Measurements from ENCODE around the gene PALM. TPM values are rescaled to one million over a fixed set of nuclear protein-coding genes. Genes with fewer than 3 reads are reported as not detected.
"Not testable (repeated sequence)": the region's sequence is repeated elsewhere in the genome, so short reads cannot be mapped to it uniquely, and the experiment has no call there.

The PALM gene
- total and polyA plus RNA-seq, 7 experiments from 2014 or later, result 1.0 TPM; not detected in 6

DNA sequence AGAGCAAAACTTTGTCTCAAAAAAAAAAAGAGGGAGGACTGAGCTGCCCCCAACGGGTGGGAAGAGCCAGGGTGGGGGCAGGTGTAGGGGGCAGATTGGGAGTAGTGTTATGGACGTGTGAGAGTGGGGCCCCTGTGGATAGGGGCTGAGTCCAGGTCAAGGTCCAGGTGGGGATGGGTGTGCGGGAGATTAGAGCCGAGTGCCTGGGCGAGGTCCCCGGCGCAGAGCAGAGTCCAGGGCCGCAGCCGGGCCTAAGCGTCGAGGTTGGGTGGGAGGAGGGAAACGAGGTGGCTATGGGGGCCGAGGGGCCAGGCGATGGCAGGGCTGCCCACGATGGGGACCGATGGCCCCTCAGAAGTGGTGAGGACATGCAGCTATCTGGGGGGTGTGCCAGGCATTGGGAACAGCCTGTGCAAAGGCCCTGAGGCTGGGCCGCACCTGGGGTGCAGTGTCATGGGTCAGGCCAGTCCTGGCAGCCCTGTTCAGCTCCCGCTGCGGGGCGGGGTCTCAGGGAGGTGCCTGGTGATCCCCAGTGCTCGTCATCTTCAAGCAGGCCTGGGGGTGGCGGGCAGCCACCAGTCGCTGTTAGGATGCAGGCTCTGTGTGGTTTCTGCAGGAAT lies 29.9 kb downstream of the PALM start:
- Mint-ChIP-seq H3K36me3 (no peaks in the 10 kb centered on the region), H3K27me3 (peaks cover 0 to 8% (median 0%) of the 10 kb centered on the region in 5 donors), H3K4me3 (no peak overlapping the region), H3K9me3 (peaks cover 0 to 5% (median 0%) of the 10 kb centered on the region in 11 donors), H3K27ac (peak overlapping the region in 1 of 9 donors; percentile 42), H3K4me1 (peaks cover 0 to 7% (median 4%) of the 10 kb centered on the region in 7 donors)
- no peaks in the 10 kb centered on the region for H3K4me1 ChIP-seq (ENCODE audit: control insufficient read depth in 2 of 2, insufficient read depth in 2 of 2, low read length in 2 of 2)
- ChIA-PET CTCF (interaction anchor here (0.7 kb wide), 1 partner anchor 155 kb away, joined by 3 read pairs; no protein-coding TSS in a partner anchor), POLR2A (no interaction called here)
- no peak overlapping the region for H3K27ac ChIP-seq (ENCODE audit: low read depth, low read length)
- H3K9me3 ChIP-seq (ENCODE audit: control insufficient read depth in 2 of 3, low read length in 3 of 3), result no peaks in the 10 kb centered on the region
- DNase-seq (no peak), ATAC-seq (no peak)
- intact Hi-C loops (cut with micrococcal nuclease), result no loop called here
- no peak overlapping the region for H3K4me3 ChIP-seq (ENCODE audit: low read length)
- H3K27me3 ChIP-seq (ENCODE audit: control insufficient read depth in 2 of 2, insufficient read depth in 2 of 2, low read length in 2 of 2), result no peaks in the 10 kb centered on the region
- no peaks in the 10 kb centered on the region for H3K36me3 ChIP-seq (ENCODE audit: control insufficient read depth in 2 of 3, insufficient read depth in 3 of 3, low read length in 3 of 3)

DNA sequence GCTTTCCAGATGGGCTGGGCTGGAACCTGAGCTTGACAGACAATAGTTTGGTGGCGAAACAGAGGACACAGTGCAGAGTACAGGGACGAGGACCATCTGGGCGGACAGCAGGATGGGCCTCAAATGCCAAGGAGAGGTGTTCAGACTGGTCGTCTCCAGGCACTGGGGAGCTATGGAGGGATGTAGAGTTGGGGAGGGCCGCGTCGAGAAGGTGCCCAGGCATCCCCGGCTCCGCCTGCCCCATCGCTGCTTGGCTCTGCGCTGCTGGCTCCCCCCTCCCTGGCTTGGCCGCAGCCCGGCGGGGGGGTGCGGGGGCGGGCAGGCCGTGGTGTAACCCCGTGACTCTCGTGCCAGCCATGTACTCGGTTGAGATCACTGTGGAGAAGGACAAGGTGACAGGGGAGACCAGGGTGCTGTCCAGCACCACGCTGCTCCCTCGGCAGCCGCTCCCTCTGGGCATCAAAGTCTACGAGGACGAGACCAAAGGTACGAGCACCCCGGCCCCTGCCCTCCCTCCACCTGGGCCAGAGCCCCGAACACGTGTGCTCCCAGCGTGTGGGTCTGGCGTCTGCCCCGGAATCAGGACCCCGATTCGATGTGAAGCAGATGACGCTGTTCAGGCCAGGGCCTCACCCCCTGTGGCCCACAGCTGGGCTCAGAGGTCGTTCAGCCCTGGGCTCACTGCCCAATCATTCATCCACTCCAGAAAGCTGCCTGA lies 31.4 kb downstream of the PALM start:
- ATAC-seq, result no peak
- intact Hi-C loops (cut with micrococcal nuclease), result no loop called here
- POLR2A ChIA-PET, result no interaction called here
- no peaks in the 10 kb centered on the region for H3K36me3 ChIP-seq (ENCODE audit: control insufficient read depth in 2 of 3, insufficient read depth in 3 of 3, low read length in 3 of 3)
- no peak overlapping the region for H3K27ac ChIP-seq (ENCODE audit: low read depth, low read length)
- no peaks in the 10 kb centered on the region for H3K27me3 ChIP-seq (ENCODE audit: control insufficient read depth in 2 of 2, insufficient read depth in 2 of 2, low read length in 2 of 2)
- no peak for DNase-seq
- no peak overlapping the region for H3K4me3 ChIP-seq (ENCODE audit: low read length)
- no peaks in the 10 kb centered on the region for H3K9me3 ChIP-seq (ENCODE audit: control insufficient read depth in 2 of 3, low read length in 3 of 3)
- Mint-ChIP-seq H3K9me3 (peaks cover 0 to 12% (median 0%) of the 10 kb centered on the region in 11 donors), H3K36me3 (no peaks in the 10 kb centered on the region), H3K4me1 (no peaks in the 10 kb centered on the region), H3K27me3 (peaks cover 0 to 8% (median 0%) of the 10 kb centered on the region in 5 donors), H3K27ac (no peak overlapping the region), H3K4me3 (no peak overlapping the region)
- no peaks in the 10 kb centered on the region for H3K4me1 ChIP-seq (ENCODE audit: control insufficient read depth in 2 of 2, insufficient read depth in 2 of 2, low read length in 2 of 2)
- CTCF ChIA-PET, result interaction anchor here (0.7 kb wide), 1 partner anchor 229 kb away, joined by 3 read pairs; no protein-coding TSS in a partner anchor

DNA sequence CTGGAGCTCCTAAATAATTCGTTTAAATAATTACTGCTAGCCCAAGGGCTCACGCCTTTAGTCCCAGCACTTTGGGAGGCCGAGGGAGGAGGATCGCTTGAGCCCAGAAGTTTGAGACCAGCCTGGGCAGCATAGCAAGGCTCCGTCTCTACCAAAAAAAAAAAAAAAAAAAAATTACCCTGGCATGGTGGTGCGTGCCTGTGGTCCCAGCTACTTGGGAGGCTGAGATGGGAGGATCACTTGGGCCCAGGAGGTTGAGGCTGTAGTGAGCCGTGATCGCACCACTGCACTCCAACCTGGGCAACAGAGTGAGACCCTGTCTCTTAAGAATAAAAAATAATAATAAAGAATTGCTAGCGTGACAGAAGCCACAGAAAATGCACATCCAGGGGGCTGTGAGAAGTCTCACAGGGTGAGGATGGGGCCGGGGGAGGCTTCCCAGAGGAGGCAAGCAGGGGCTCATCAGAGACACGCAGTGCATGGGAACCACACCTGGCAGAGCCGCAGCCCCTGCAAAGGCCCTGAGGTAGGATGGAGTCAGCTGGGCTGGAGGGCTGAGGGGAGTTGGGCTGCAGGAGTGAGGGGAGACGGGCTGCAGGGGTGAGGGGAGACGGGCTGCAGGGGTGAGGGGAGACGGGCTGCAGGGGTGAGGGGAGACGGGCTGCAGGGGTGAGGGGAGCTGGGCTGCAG lies 32.2 kb downstream of the PALM start:
- intact Hi-C loops (cut with micrococcal nuclease); H3K27me3 Mint-ChIP-seq; H3K27ac Mint-ChIP-seq; H3K4me3 ChIP-seq (ENCODE audit: low read length); CTCF ChIA-PET; H3K4me1 ChIP-seq (ENCODE audit: control insufficient read depth in 2 of 2, insufficient read depth in 2 of 2, low read length in 2 of 2); H3K36me3 Mint-ChIP-seq; ATAC-seq; H3K4me1 Mint-ChIP-seq; DNase-seq; H3K27ac ChIP-seq (ENCODE audit: low read depth, low read length); H3K9me3 ChIP-seq (ENCODE audit: control insufficient read depth in 2 of 3, low read length in 3 of 3); H3K36me3 ChIP-seq (ENCODE audit: control insufficient read depth in 2 of 3, insufficient read depth in 3 of 3, low read length in 3 of 3); H3K27me3 ChIP-seq (ENCODE audit: control insufficient read depth in 2 of 2, insufficient read depth in 2 of 2, low read length in 2 of 2); POLR2A ChIA-PET; H3K4me3 Mint-ChIP-seq: not testable (repeated sequence)
- peaks cover 0 to 12% (median 1%) of the 10 kb centered on the region in 11 donors for H3K9me3 Mint-ChIP-seq

DNA sequence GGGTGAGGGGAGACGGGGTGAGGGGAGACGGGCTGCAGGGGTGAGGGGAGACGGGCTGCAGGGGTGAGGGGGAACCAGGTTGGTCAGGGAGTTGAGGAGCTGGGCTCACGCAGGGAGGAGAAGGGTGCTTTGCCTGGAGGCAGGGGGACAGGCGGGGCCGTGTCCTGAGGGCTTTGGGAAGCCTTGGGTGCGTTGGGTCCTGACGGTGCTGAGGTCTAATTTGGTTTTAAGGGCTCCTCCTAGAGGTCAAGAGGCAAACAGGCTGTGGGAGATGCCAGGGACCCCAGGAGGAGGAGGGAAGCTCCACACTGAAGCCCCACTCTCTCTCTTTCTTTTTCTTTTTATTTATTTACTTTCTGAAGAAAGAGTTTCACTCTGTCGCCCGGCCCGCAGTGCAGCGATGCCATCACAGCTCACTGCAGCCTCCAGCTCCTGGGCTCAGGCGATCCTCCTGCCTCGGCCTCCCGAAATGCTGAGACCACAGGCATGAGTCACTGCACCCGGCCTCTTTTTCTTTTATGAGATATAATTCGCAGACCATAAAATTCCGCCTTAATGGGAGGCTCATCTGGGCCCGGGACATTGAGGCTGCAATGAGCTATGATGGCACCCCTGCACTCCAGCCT lies 32.9 kb downstream of the PALM start:
- H3K27me3 ChIP-seq (ENCODE audit: control insufficient read depth in 2 of 2, insufficient read depth in 2 of 2, low read length in 2 of 2), result no peaks in the 10 kb centered on the region
- intact Hi-C loops (cut with micrococcal nuclease), result no loop called here
- Mint-ChIP-seq H3K36me3 (no peaks in the 10 kb centered on the region), H3K27me3 (peaks cover 0 to 8% (median 0%) of the 10 kb centered on the region in 5 donors), H3K9me3 (peaks cover 0 to 12% (median 3%) of the 10 kb centered on the region in 11 donors), H3K27ac (no peak overlapping the region), H3K4me3 (no peak overlapping the region), H3K4me1 (no peaks in the 10 kb centered on the region)
- H3K4me1 ChIP-seq (ENCODE audit: control insufficient read depth in 2 of 2, insufficient read depth in 2 of 2, low read length in 2 of 2), result no peaks in the 10 kb centered on the region
- ChIA-PET CTCF (no interaction called here), POLR2A (no interaction called here)
- ATAC-seq (peak; percentile 20), DNase-seq (peak in 2 of 9 donors; percentile 16 to 28)
- H3K9me3 ChIP-seq (ENCODE audit: control insufficient read depth in 2 of 3, low read length in 3 of 3), result no peaks in the 10 kb centered on the region
- H3K36me3 ChIP-seq (ENCODE audit: control insufficient read depth in 2 of 3, insufficient read depth in 3 of 3, low read length in 3 of 3), result no peaks in the 10 kb centered on the region
- no peak overlapping the region for H3K27ac ChIP-seq (ENCODE audit: low read depth, low read length)
- H3K4me3 ChIP-seq (ENCODE audit: low read length), result no peak overlapping the region

DNA sequence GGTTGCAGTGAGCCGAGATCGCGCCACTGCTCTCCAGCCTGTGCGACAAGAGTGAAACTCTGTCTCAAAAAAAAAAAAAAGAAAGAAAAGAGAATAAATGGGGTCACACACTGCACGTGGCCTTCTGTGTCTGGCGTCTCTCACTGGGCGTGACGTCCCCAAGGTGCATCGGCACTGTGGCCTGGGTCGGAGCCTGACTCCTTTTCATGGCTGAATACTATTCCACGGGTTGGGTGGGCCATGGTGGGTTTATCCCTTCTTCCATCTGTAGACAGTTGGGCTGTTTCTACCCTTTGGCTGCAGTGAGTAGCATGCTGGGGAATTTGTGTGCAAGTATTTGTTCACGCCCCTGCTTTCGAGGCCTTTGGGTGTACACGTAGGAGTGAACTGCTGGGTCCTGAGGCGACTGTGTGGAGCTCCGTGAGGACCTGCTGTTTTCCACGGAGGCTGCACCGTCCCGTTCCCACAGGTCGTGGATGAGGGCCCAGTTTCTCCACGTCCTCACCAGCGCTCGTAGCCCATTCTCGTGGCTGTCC lies 33.9 kb downstream of the PALM start:
- Histone ChIP-seq H3K27me3 (ENCODE audit: control insufficient read depth in 2 of 2, insufficient read depth in 2 of 2, low read length in 2 of 2) (no peaks in the 10 kb centered on the region), H3K4me1 (ENCODE audit: control insufficient read depth in 2 of 2, insufficient read depth in 2 of 2, low read length in 2 of 2) (no peaks in the 10 kb centered on the region), H3K9me3 (ENCODE audit: control insufficient read depth in 2 of 3, low read length in 3 of 3) (peaks cover 0 to 6% (median 0%) of the 10 kb centered on the region in 3 experiments), H3K27ac (ENCODE audit: low read depth, low read length) (no peak overlapping the region), H3K4me3 (ENCODE audit: low read length) (no peak overlapping the region), H3K36me3 (ENCODE audit: control insufficient read depth in 2 of 3, insufficient read depth in 3 of 3, low read length in 3 of 3) (no peaks in the 10 kb centered on the region)
- Mint-ChIP-seq H3K27ac (no peak overlapping the region), H3K36me3 (no peaks in the 10 kb centered on the region), H3K27me3 (peaks cover 0 to 7% (median 0%) of the 10 kb centered on the region in 5 donors), H3K4me1 (no peaks in the 10 kb centered on the region), H3K4me3 (no peak overlapping the region), H3K9me3 (peaks cover 0 to 12% (median 3%) of the 10 kb centered on the region in 11 donors)
- intact Hi-C loops (cut with micrococcal nuclease), result no loop called here
- ChIA-PET POLR2A (no interaction called here), CTCF (no interaction called here)
- ATAC-seq, result no peak
- no peak for DNase-seq

DNA sequence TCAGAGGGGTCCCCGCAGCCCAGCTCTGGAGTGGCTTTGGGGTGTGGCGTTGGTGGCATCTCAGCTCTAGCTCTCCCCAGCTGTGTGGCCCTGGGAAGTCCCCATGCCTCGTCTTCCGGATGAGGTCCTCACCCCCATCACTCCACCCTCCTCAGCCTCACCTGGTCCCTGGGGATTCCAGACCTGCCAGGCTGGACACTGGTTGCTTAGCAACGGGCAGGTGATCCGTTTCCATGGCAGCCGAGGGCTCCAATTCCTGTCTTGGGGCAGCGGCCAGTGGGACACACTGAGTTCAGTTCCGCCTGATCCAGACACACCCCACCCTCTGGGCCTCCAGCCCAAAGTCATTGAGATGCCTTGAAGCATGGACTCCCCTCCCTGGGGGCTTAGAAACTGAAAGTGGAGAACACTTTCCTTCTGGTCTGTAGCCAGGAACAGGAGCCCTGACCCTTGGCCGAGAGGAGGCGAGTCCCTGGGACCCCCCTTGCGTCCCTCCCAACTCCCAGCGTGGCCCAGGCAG lies 34.5 kb downstream of the PALM start:
- Histone ChIP-seq H3K36me3 (ENCODE audit: control insufficient read depth in 2 of 3, insufficient read depth in 3 of 3, low read length in 3 of 3) (no peaks in the 10 kb centered on the region), H3K4me1 (ENCODE audit: control insufficient read depth in 2 of 2, insufficient read depth in 2 of 2, low read length in 2 of 2) (no peaks in the 10 kb centered on the region), H3K27ac (ENCODE audit: low read depth, low read length) (no peak overlapping the region), H3K9me3 (ENCODE audit: control insufficient read depth in 2 of 3, low read length in 3 of 3) (peaks cover 0 to 12% (median 0%) of the 10 kb centered on the region in 3 experiments), H3K27me3 (ENCODE audit: control insufficient read depth in 2 of 2, insufficient read depth in 2 of 2, low read length in 2 of 2) (no peaks in the 10 kb centered on the region), H3K4me3 (ENCODE audit: low read length) (no peak overlapping the region)
- ATAC-seq (no peak), DNase-seq (no peak)
- no peaks in the 10 kb centered on the region for H3K4me1 Mint-ChIP-seq
- H3K9me3 Mint-ChIP-seq, result peaks cover 0 to 12% (median 3%) of the 10 kb centered on the region in 11 donors
- no peak overlapping the region for H3K4me3 Mint-ChIP-seq
- POLR2A ChIA-PET, result no interaction called here
- no peak overlapping the region for H3K27ac Mint-ChIP-seq
- no peaks in the 10 kb centered on the region for H3K36me3 Mint-ChIP-seq
- intact Hi-C loops (cut with micrococcal nuclease), result no loop called here
- CTCF ChIA-PET, result no interaction called here
- peaks cover 0 to 4% (median 0%) of the 10 kb centered on the region in 5 donors for H3K27me3 Mint-ChIP-seq

All from naive thymus-derived CD4-positive, alpha-beta T cell (primary cell).